GM23248 (cell line): Measurements from ENCODE around the gene ASAP2. TPM values are rescaled to one million over a fixed set of nuclear protein-coding genes. Genes with fewer than 3 reads are reported as not detected.
A peak's percentile ranks its signal among the peaks of the same experiment; 100 is the strongest.

Experiments
- DNase-seq: peaks from one replicate; pipeline ENCODE4 v3.0.0-alpha.2; 2015
- H2AFZ ChIP-seq: fragments of 200-600 bp; sonication (generic); 2 replicates; pipeline ENCODE4 v1.6.1; 2016; ENCODE audit warnings: antibody characterized with exemption
- H3F3A ChIP-seq: fragments of 200-600 bp; sonication (generic); 2 replicates; pipeline ENCODE4 v1.6.1; 2016; ENCODE audit warnings: mild to moderate bottlenecking, antibody characterized with exemption, mixed run types; ENCODE audit not compliant: insufficient read depth
- H3K27ac ChIP-seq: fragments of 200-600 bp; sonication (generic); 2 replicates; pipeline ENCODE4 v1.5.1; 2016; ENCODE audit warnings: mild to moderate bottlenecking
- H3K27me3 ChIP-seq: fragments of 200-600 bp; sonication (generic); replicated peaks from 2 replicates; pipeline ENCODE4 v1.6.1; 2016; ENCODE audit warnings: mild to moderate bottlenecking; ENCODE audit not compliant: insufficient read depth
- H3K36me3 ChIP-seq: fragments of 200-600 bp; sonication (generic); 2 replicates; pipeline ENCODE4 v1.6.1; 2016; ENCODE audit warnings: low read depth, mild to moderate bottlenecking
- H3K4me1 ChIP-seq: fragments of 200-600 bp; sonication (generic); 2 replicates; pipeline ENCODE4 v1.6.1; 2016; ENCODE audit warnings: mild to moderate bottlenecking; ENCODE audit not compliant: insufficient read depth
- H3K4me2 ChIP-seq: fragments of 200-600 bp; sonication (generic); one replicate; pipeline ENCODE4 v1.6.1; 2016; ENCODE audit warnings: mild to moderate bottlenecking; ENCODE audit not compliant: unreplicated experiment
- H3K4me3 ChIP-seq: fragments of 200-600 bp; sonication (generic); 2 replicates; pipeline ENCODE4 v1.5.1; 2016; ENCODE audit warnings: mild to moderate bottlenecking
- H3K79me2 ChIP-seq: fragments of 200-600 bp; sonication (generic); 2 replicates; pipeline ENCODE4 v1.6.1; 2016; ENCODE audit warnings: mild to moderate bottlenecking; ENCODE audit not compliant: insufficient read depth
- H3K9ac ChIP-seq: fragments of 200-600 bp; sonication (generic); 2 replicates; pipeline ENCODE4 v1.6.1; 2016; ENCODE audit warnings: mild to moderate bottlenecking
- H3K9me2 ChIP-seq: fragments of 200-600 bp; sonication (generic); 2 replicates; pipeline ENCODE4 v1.6.1; 2016; ENCODE audit warnings: mixed run types, mild to moderate bottlenecking, moderate library complexity; ENCODE audit not compliant: insufficient read depth
- H3K9me3 ChIP-seq: fragments of 200-600 bp; sonication (generic); one replicate; pipeline ENCODE4 v1.6.1; 2017; ENCODE audit warnings: low read depth
- H4K20me1 ChIP-seq: fragments of 200-600 bp; sonication (generic); 2 replicates; pipeline ENCODE4 v1.6.0; 2016; ENCODE audit not compliant: insufficient read depth
- EZH2 ChIP-seq: fragments of 200-600 bp; sonication (generic); IDR thresholded peaks from 2 replicates; pipeline ENCODE4 v1.6.1; 2018; ENCODE audit warnings: antibody characterized with exemption, mild to moderate bottlenecking; ENCODE audit not compliant: insufficient read depth, poor library complexity, severe bottlenecking
- EZH2phosphoT487 ChIP-seq: fragments of 200-600 bp; sonication (generic); IDR thresholded peaks from 2 replicates; pipeline ENCODE4 v1.6.1; 2018; ENCODE audit warnings: antibody characterized with exemption, moderate library complexity, mild to moderate bottlenecking, low read depth; ENCODE audit not compliant: insufficient read depth
- WGBS, 2 experiments: methylation state at CpG; one replicate each; pipeline ENCODE4 v1.1.6; 2015 to 2017; ENCODE audit warnings: low lambda C conversion rate in 2 of 2, low coverage in 1 of 2; ENCODE audit errors: missing lambda C conversion rate in 2 of 2; 5-methylcytosine and 5-hydroxymethylcytosine counted together
- in situ Hi-C: fragments of 300-500 bp; cut with MboI; formaldehyde crosslinking; loops from 2 replicates; pipeline ENCODE4 v1.15.0; 2020
- polyA plus RNA-seq: library from polyadenylated mRNA; unstranded; fragments of >200 nt; fragmentation: Nextera tagmentation; extraction: Ambion mirVana; gene quantifications from 2 replicates; pipeline ENCODE4 v1.2.1, GENCODE V29; 2016
- total RNA-seq: library from RNA; depleted of rRNA; stranded (reverse); fragments of >200 nt; shearing (Covaris generic); gene quantifications from 2 replicates; pipeline ENCODE4 v1.2.3, GENCODE V29; 2014

ASAP2 gene
- total and polyA plus RNA-seq, 2 experiments from 2014 or later, result 8.8 to 49.6 TPM

GRCh38 chr2:9203876-9204275 is 2.7 kb upstream of the ASAP2 start:
- WGBS, 2 experiments, result 91% methylated on average over 5 of the region's 5 CpGs
- H3F3A ChIP-seq, result peaks cover 51% of the 10 kb centered on the region
- H3K27ac ChIP-seq, result no peak overlapping the region
- H3K36me3 ChIP-seq, result no peaks in the 10 kb centered on the region
- no peak overlapping the region for H3K9ac ChIP-seq
- no peaks in the 10 kb centered on the region for H4K20me1 ChIP-seq
- DNase-seq, result no peak
- H3K4me2 ChIP-seq, result no peak overlapping the region
- no peaks in the 10 kb centered on the region for H3K27me3 ChIP-seq
- in situ Hi-C loops, result loop anchor here (10.0 kb wide), 1 partner anchor 131 kb away; no protein-coding TSS in a partner anchor
- peaks cover 32% of the 10 kb centered on the region for H3K4me1 ChIP-seq
- H3K9me3 ChIP-seq, result no peaks in the 10 kb centered on the region
- H2AFZ ChIP-seq, result no peak overlapping the region
- H3K79me2 ChIP-seq, result peaks cover 18% of the 10 kb centered on the region
- H3K9me2 ChIP-seq, result no peaks in the 10 kb centered on the region
- H3K4me3 ChIP-seq, result no peak overlapping the region
- no peak for TF ChIP-seq EZH2phosphoT487
- TF ChIP-seq EZH2, result no peak

GRCh38 chr2:9204939-9205338 is 1.7 kb upstream of the ASAP2 start:
- H3K27me3 ChIP-seq, result no peaks in the 10 kb centered on the region
- H3K36me3 ChIP-seq, result no peaks in the 10 kb centered on the region
- no peak overlapping the region for H2AFZ ChIP-seq

GRCh38 chr2:9205486-9205885 is 1.1 kb upstream of the ASAP2 start:
- Histone ChIP-seq H3K4me2 (peak overlapping the region; percentile 74), H3K9me3 (no peaks in the 10 kb centered on the region), H2AFZ (peak overlapping the region; percentile 63), H3K4me1 (peaks cover 35% of the 10 kb centered on the region), H4K20me1 (no peaks in the 10 kb centered on the region), H3K27ac (peak overlapping the region; percentile 77), H3K9me2 (no peaks in the 10 kb centered on the region), H3K36me3 (no peaks in the 10 kb centered on the region), H3K79me2 (peaks cover 34% of the 10 kb centered on the region), H3F3A (peaks cover 45% of the 10 kb centered on the region), H3K27me3 (no peaks in the 10 kb centered on the region), H3K9ac (peak overlapping the region; percentile 82), H3K4me3 (peak overlapping the region; percentile 78)
- DNase-seq, result no peak
- in situ Hi-C loops, result loop anchor here (10.0 kb wide), 1 partner anchor 129 kb away; no protein-coding TSS in a partner anchor
- 62 to 65% methylated on average over 6 of the region's 6 CpGs for WGBS, 2 experiments
- TF ChIP-seq EZH2phosphoT487 (no peak), EZH2 (no peak)

More at GRCh38 chr2:9204939-9205338, 1.7 kb upstream of the ASAP2 start:
- 96% methylated on average over 3 of the region's 3 CpGs for WGBS, 2 experiments
- Histone ChIP-seq H3K9me3 (no peaks in the 10 kb centered on the region), H4K20me1 (no peaks in the 10 kb centered on the region), H3K4me3 (no peak overlapping the region), H3K4me2 (no peak overlapping the region), H3F3A (peaks cover 50% of the 10 kb centered on the region), H3K4me1 (peaks cover 37% of the 10 kb centered on the region), H3K27ac (no peak overlapping the region), H3K9me2 (no peaks in the 10 kb centered on the region), H3K79me2 (peaks cover 29% of the 10 kb centered on the region), H3K9ac (no peak overlapping the region)
- in situ Hi-C loops, result loop anchor here (10.0 kb wide), 1 partner anchor 130 kb away; no protein-coding TSS in a partner anchor
- TF ChIP-seq EZH2 (no peak), EZH2phosphoT487 (no peak)
- no peak for DNase-seq

GRCh38 chr2:9206991-9207640 is 504 bp downstream of the ASAP2 start:
- Histone ChIP-seq H4K20me1 (no peaks in the 10 kb centered on the region), H3K9me2 (no peaks in the 10 kb centered on the region), H3F3A (peaks cover 30% of the 10 kb centered on the region), H3K36me3 (no peaks in the 10 kb centered on the region), H3K4me1 (peaks cover 33% of the 10 kb centered on the region), H3K9ac (peak overlapping the region; percentile 94), H3K4me3 (peak overlapping the region; percentile 92), H3K4me2 (peak overlapping the region; percentile 89), H2AFZ (peak overlapping the region; percentile 4; the same call in 1 of the 2 replicates), H3K27ac (peak overlapping the region; percentile 66), H3K9me3 (no peaks in the 10 kb centered on the region), H3K27me3 (no peaks in the 10 kb centered on the region), H3K79me2 (peaks cover 50% of the 10 kb centered on the region)
- 1 to 2% methylated on average over 36 to 48 of the region's 84 CpGs for WGBS, 2 experiments
- TF ChIP-seq EZH2phosphoT487 (no peak), EZH2 (no peak)
- in situ Hi-C loops, result loop anchor here (10.0 kb wide), 1 partner anchor 128 kb away; no protein-coding TSS in a partner anchor
- peak; percentile 73 for DNase-seq
